ENCODE data around the gene CFAP77. TPM values are rescaled to one million over a fixed set of nuclear protein-coding genes. Genes with fewer than 3 reads are reported as not detected.

Gene CFAP77
- total RNA-seq, 1 donor from 2014 or later = not detected

DNA sequence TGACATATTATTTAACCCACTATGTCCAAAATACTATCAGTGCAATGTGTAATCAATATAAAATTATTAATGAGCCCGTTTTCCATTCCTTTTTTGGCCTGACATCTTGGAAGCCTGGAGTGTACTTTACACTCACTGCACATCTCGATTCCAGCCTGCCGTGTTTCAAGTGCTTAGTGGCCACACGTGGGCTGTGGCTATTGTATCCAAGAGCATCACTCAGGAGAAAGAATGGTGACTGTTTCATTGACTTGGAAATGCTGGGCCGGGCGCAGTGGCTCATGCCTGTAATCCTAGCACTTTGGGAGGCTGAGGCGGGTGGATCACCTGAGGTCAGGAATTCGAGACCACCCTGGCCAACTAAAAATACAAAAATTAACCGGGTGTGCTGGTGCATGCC is 54.5 kb downstream of the CFAP77 start:
- Mint-ChIP-seq H3K4me1 (ENCODE audit: low read depth) (no peaks in the 10 kb centered on the region), H3K9me3 (no peaks in the 10 kb centered on the region), H3K27me3 (ENCODE audit: insufficient read depth) (peaks cover 5% of the 10 kb centered on the region), H3K27ac (no peak overlapping the region), H3K36me3 (ENCODE audit: low read depth) (no peaks in the 10 kb centered on the region), H3K4me3 (no peak overlapping the region)
- intact Hi-C loops (cut with micrococcal nuclease) = no loop called here
- DNase-seq (ENCODE audit: low spot score) = no peak

DNA sequence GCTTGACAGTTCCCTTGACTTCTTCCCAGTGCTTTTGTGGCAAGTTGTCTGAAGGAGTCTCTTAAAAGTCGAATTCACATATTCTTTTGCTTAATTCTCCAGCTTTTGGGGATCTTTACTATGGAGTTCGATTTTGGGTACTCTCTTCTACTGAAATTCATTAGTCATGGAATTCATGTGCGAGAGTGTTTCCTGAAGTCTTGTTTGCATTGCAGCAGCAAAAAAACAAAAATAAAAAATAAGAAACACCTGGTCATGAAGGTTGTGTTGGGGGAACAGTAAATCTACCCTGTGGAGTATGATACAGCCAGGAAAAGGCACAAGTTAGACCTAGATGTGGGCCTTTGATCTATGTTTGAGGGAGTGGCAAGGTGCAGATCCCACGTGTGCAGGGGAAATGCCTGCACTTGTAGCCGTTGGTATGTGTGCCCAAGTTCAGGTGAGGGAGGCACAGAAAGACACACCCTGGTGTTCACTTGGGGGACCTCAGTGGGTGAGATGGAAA is 55.2 kb downstream of the CFAP77 start:
- Mint-ChIP-seq H3K4me1 (ENCODE audit: low read depth) (no peaks in the 10 kb centered on the region), H3K27me3 (ENCODE audit: insufficient read depth) (peaks cover 5% of the 10 kb centered on the region), H3K9me3 (no peaks in the 10 kb centered on the region), H3K27ac (no peak overlapping the region), H3K36me3 (ENCODE audit: low read depth) (no peaks in the 10 kb centered on the region), H3K4me3 (no peak overlapping the region)
- intact Hi-C loops (cut with micrococcal nuclease) = no loop called here
- no peak for DNase-seq (ENCODE audit: low spot score)

DNA sequence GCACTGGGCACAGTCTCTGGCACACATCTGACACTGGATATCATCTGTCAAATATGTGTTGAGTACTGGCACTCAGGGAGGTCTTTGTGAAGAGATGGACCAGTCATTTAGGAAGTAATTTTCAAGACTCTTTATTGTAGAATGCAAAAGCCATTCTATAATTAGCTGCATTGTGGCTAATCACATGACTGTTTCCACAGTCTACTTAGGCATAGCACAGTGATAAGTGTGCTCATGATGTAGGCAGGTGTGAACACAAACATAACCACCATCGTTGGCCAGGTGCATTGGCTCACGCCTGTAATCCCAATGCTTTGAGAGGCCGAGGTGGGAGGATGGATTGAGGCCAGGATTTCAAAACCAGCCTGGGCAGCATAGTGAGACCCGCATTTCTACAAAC is 62.2 kb downstream of the CFAP77 start:
- no peak overlapping the region for H3K4me3 Mint-ChIP-seq
- H3K27me3 Mint-ChIP-seq (ENCODE audit: insufficient read depth) = peaks cover 12% of the 10 kb centered on the region
- DNase-seq (ENCODE audit: low spot score) = no peak
- H3K4me1 Mint-ChIP-seq (ENCODE audit: low read depth) = no peaks in the 10 kb centered on the region
- H3K36me3 Mint-ChIP-seq (ENCODE audit: low read depth) = no peaks in the 10 kb centered on the region
- intact Hi-C loops (cut with micrococcal nuclease) = no loop called here
- H3K9me3 Mint-ChIP-seq = no peaks in the 10 kb centered on the region
- no peak overlapping the region for H3K27ac Mint-ChIP-seq

DNA sequence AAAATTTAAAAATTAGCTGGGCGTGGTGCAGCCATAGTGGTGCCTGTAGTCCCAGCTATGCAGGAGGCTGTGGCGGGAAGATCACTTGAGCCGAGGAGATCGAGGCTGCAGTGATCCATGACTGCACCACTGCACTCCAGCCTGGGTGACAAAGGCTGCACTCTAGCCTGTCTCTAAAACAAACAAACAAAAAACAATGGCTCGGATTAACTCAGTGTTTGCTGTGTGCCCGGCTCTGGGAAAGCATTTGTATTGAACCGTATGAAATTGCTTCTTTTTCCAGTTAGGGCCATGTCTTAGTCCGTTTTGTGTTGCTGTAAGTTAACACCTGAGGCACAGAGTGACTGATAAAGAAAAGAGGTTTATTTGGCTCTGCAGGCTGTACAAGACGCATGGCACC is 62.6 kb downstream of the CFAP77 start:
- H3K4me3 Mint-ChIP-seq = no peak overlapping the region
- no peak for DNase-seq (ENCODE audit: low spot score)
- H3K9me3 Mint-ChIP-seq = no peaks in the 10 kb centered on the region
- no peak overlapping the region for H3K27ac Mint-ChIP-seq
- intact Hi-C loops (cut with micrococcal nuclease) = no loop called here
- H3K4me1 Mint-ChIP-seq (ENCODE audit: low read depth) = no peaks in the 10 kb centered on the region
- H3K27me3 Mint-ChIP-seq (ENCODE audit: insufficient read depth) = peaks cover 12% of the 10 kb centered on the region
- no peaks in the 10 kb centered on the region for H3K36me3 Mint-ChIP-seq (ENCODE audit: low read depth)

DNA sequence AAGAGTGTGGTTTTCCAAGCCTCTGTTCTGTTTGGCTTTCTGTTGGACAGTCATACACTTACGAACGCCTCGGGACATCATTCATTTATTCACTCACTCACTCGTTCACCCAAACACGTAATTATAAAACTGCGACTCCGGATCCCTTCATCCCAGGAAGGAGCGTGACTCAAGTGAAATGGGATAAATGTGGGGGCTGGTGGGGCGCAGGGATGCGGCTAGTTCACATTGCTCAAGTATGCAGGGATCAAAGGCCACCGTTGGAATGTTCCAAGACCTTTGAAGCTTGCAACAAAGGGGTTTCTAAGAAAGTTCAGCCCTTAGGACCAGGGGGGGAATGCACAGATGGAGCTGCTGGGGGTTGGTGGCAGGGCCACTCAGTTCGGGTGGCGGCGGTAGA is 64.2 kb downstream of the CFAP77 start:
- no peak for DNase-seq (ENCODE audit: low spot score)
- Mint-ChIP-seq H3K36me3 (ENCODE audit: low read depth) (no peaks in the 10 kb centered on the region), H3K4me1 (ENCODE audit: low read depth) (no peaks in the 10 kb centered on the region), H3K9me3 (no peaks in the 10 kb centered on the region), H3K4me3 (no peak overlapping the region), H3K27me3 (ENCODE audit: insufficient read depth) (peaks cover 12% of the 10 kb centered on the region), H3K27ac (no peak overlapping the region)
- intact Hi-C loops (cut with micrococcal nuclease) = no loop called here

DNA sequence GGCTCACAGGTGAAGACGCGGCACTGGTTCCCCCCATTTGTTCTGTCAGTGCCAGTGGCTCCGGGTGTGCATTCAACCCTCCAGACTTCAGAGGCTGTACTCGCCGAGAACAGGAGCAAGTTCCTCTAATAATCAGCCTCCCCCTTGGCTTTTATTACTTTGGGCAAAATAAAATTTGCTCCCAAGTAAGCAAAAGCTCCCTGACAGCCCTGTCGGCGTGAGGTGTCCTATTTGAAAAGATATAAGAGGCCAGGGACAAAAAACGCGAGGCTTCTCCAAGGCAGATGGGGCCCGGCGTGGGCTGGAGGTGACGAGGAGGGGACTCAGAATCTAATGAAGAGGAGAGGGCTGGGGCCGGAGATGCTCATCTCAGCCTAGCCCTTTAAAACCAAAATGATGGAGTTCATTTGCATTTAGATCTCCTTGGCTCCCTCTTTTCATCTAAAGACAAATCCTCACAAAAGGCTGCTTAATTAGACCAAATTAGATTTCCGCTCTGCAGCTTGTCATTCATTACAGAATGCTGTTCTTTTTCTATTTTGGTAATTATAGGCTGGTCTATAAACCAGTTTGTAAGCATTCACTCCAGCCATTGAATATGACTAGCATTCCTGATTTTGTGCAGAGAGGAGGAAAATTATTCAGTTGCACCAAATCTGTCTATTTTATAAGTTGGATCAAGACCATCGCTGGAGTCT is 68.5 kb downstream of the CFAP77 start:
- no peak for DNase-seq (ENCODE audit: low spot score)
- H3K27me3 Mint-ChIP-seq (ENCODE audit: insufficient read depth) = peaks cover 20% of the 10 kb centered on the region
- no peaks in the 10 kb centered on the region for H3K36me3 Mint-ChIP-seq (ENCODE audit: low read depth)
- H3K4me1 Mint-ChIP-seq (ENCODE audit: low read depth) = no peaks in the 10 kb centered on the region
- no peak overlapping the region for H3K27ac Mint-ChIP-seq
- no peak overlapping the region for H3K4me3 Mint-ChIP-seq
- H3K9me3 Mint-ChIP-seq = no peaks in the 10 kb centered on the region
- intact Hi-C loops (cut with micrococcal nuclease) = no loop called here

DNA sequence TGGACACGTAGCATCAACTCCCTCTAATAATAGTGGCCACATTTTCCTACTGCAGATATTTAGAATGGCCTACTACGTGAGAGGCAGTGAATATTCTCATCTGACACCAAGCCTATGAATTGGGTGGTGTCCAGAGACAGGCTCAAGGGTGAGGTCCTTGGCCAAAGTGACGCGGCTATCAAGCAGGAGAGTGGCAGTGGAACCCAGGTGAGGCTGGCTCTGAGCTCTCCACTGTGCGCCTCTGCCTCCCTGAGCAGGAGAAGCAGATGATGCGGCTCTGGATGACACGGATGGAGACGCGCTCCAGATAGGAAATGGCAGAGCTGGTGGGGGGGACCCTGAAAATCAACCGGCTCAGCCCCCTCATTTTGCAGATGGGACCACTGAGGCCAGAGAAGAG is 69.7 kb downstream of the CFAP77 start:
- H3K36me3 Mint-ChIP-seq (ENCODE audit: low read depth) = no peaks in the 10 kb centered on the region
- peaks cover 24% of the 10 kb centered on the region for H3K27me3 Mint-ChIP-seq (ENCODE audit: insufficient read depth)
- H3K9me3 Mint-ChIP-seq = no peaks in the 10 kb centered on the region
- intact Hi-C loops (cut with micrococcal nuclease) = no loop called here
- no peak overlapping the region for H3K27ac Mint-ChIP-seq
- H3K4me3 Mint-ChIP-seq = no peak overlapping the region
- H3K4me1 Mint-ChIP-seq (ENCODE audit: low read depth) = no peaks in the 10 kb centered on the region
- no peak for DNase-seq (ENCODE audit: low spot score)

DNA sequence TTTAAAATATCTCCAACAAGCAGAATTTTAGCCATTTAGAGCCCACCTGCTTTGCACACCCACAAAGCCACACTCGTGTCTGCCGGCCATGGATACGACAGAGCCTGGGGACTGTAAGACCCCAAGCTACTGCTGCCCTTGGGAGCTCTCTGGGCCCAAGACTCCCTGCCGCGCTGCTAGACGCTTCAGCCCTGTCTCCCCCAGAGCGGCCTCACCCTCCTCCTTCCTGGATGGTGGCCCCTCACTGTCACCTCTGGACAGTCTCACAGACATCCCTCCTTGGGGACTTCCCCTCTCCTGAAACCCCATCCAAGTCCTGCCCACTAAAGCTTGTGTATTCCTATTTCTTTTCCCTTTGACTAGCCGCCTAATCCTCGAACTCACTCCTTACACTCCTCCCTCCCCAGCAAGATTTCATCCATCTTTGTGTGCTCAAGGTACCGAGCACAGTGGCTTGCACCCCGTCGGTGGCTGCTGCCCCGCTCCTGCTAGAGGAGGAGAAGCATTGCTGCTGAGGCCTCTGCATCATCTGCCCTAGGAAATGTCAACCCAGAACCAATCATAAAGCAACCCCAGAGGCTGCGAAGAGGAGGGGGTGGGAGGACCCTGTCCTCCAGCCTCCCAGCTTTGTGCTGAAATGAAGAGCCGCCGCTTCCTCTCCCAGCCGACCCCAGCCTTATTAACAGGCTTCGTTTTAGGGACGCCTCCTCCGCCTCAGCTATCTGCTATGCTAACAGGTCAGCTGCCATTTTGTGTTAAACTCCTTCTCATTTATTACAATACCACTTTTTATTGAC is 71.2 kb downstream of the CFAP77 start:
- Mint-ChIP-seq H3K27me3 (ENCODE audit: insufficient read depth) (peaks cover 27% of the 10 kb centered on the region), H3K4me1 (ENCODE audit: low read depth) (no peaks in the 10 kb centered on the region), H3K9me3 (no peaks in the 10 kb centered on the region), H3K4me3 (no peak overlapping the region), H3K36me3 (ENCODE audit: low read depth) (no peaks in the 10 kb centered on the region), H3K27ac (no peak overlapping the region)
- intact Hi-C loops (cut with micrococcal nuclease) = no loop called here
- no peak for DNase-seq (ENCODE audit: low spot score)

DNA sequence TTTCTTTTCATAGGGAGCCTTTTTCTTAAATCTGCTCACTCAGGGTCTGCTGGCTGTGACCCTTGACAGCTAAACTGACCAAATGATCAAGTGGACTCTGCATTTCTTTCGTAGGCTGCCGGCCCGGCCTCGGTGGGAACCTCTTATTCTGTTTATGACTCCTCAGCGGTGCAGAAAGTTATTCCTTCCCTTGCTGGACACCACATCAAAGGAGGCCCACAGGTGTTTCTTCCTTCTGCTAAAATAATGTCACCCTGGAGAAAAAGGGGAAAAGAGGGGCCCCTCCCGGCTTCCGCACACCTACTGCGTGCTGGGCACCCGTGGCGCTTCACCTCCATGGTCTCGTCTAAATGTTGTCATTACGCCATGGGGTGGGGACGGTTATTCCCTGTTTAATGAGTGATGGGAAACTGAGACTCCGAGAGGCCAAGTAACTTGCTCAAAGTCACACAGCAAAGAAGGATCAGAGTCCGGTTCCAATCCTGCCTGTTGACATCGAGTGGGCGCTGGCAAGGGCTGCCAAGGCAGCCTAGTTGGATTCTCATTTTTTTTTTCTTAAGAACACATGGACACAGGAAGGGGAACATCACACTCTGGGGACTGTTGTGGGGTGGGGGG is 72.3 kb downstream of the CFAP77 start:
- peaks cover 29% of the 10 kb centered on the region for H3K27me3 Mint-ChIP-seq (ENCODE audit: insufficient read depth)
- DNase-seq (ENCODE audit: low spot score) = no peak
- no peaks in the 10 kb centered on the region for H3K9me3 Mint-ChIP-seq
- peaks cover 2% of the 10 kb centered on the region for H3K36me3 Mint-ChIP-seq (ENCODE audit: low read depth)
- no peak overlapping the region for H3K4me3 Mint-ChIP-seq
- H3K27ac Mint-ChIP-seq = no peak overlapping the region
- intact Hi-C loops (cut with micrococcal nuclease) = no loop called here
- H3K4me1 Mint-ChIP-seq (ENCODE audit: low read depth) = peaks cover 10% of the 10 kb centered on the region

DNA sequence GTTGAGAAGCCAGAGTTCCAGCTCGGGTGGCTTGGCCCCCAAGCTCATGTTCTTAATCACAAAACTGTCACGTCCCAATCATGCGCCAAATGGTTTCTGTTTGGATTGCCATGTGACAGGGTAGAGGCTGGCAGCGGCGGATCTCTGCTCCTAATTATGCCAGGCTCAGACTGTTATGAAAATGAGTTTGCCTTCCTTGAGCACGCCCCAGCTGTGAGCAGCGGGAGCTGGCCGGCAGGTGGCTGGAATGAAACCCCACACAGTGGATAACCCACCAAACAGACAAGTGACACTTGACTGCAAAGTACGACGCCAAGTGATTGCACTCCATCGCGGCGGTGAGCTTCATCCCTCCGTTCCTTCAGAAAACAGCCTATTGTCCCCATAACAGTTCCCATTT is 75.4 kb downstream of the CFAP77 start:
- no peak overlapping the region for H3K4me3 Mint-ChIP-seq
- peaks cover 46% of the 10 kb centered on the region for H3K27me3 Mint-ChIP-seq (ENCODE audit: insufficient read depth)
- intact Hi-C loops (cut with micrococcal nuclease) = loop anchor here (5.0 kb wide), 1 partner anchor 73 kb away; the partner anchor contains the start of gene CFAP77
- no peaks in the 10 kb centered on the region for H3K9me3 Mint-ChIP-seq
- peaks cover 2% of the 10 kb centered on the region for H3K36me3 Mint-ChIP-seq (ENCODE audit: low read depth)
- peaks cover 18% of the 10 kb centered on the region for H3K4me1 Mint-ChIP-seq (ENCODE audit: low read depth)
- DNase-seq (ENCODE audit: low spot score) = no peak
- no peak overlapping the region for H3K27ac Mint-ChIP-seq

DNA sequence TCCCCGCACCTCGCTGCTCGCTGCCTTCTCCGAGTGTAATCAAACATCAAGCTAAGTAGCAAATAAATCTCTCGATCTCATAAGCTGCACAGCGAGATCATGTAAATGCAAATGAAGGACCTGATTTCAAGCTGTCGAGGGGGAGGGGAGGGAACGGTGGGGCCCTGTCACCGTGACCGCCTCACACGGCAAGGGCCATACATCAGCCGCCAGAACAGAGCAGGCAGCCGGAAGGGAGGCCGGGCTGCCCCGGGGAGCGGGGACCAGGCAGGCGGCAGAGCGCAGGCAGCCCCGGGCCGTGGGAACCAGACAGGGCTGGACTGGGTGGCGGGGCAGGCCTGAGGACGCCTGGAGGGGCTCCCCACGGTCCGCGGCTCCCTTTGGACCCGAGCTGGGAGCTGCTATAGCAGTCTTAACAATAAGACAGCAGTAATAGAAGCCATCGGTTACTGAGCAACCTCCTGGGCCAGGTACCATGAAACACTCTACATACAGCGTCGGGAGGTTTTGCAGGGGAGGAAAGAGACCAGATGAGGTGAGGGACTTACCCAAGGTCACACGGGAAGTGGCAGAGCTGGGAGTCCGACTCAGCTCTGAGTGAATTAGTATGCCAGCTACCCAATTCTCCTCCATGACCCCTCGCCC is 76.8 kb downstream of the CFAP77 start:
- H3K27me3 Mint-ChIP-seq (ENCODE audit: insufficient read depth) = peaks cover 48% of the 10 kb centered on the region
- intact Hi-C loops (cut with micrococcal nuclease) = loop anchor here (5.0 kb wide), 1 partner anchor 75 kb away; the partner anchor contains the start of gene CFAP77
- H3K36me3 Mint-ChIP-seq (ENCODE audit: low read depth) = peaks cover 2% of the 10 kb centered on the region
- H3K27ac Mint-ChIP-seq = peak overlapping the region; percentile 74
- peak overlapping the region; percentile 65 for H3K4me3 Mint-ChIP-seq
- H3K9me3 Mint-ChIP-seq = no peaks in the 10 kb centered on the region
- peak; percentile 44 for DNase-seq (ENCODE audit: low spot score)
- peaks cover 18% of the 10 kb centered on the region for H3K4me1 Mint-ChIP-seq (ENCODE audit: low read depth)

DNA sequence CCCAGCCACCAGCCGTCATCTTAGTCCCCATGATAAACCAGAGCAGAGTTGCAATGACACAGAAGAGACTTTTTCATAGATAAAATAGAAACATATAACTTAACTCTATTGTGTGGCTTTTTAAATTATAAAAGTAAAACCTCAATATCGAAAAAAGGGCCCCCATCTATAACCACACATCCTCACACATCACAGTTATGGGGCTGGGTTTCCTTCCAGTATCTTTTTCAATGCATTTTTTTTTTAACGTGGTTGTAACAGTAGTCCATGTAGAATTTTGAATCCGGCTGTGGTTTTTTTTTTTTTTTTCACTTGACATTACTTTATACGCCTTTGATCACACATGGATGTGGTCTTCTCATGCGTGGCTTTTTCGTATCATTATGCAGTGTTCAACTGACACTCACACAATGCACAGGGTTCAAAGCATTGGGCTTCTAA is 77.4 kb downstream of the CFAP77 start:
- intact Hi-C loops (cut with micrococcal nuclease) = loop anchor here (5.0 kb wide), 1 partner anchor 75 kb away; the partner anchor contains the start of gene CFAP77
- DNase-seq (ENCODE audit: low spot score) = no peak
- Mint-ChIP-seq H3K9me3 (no peaks in the 10 kb centered on the region), H3K36me3 (ENCODE audit: low read depth) (peaks cover 2% of the 10 kb centered on the region), H3K4me1 (ENCODE audit: low read depth) (peaks cover 18% of the 10 kb centered on the region), H3K4me3 (peak overlapping the region; percentile 65), H3K27ac (peak overlapping the region; percentile 74), H3K27me3 (ENCODE audit: insufficient read depth) (peaks cover 43% of the 10 kb centered on the region)
